KG1 (cell line): ENCODE results near the gene CABP7.
"Not testable (repeated sequence)": the region's sequence is repeated elsewhere in the genome, so short reads cannot be mapped to it uniquely, and the experiment has no call there.

ENCODE experiments used
- DNase-seq: peaks from one replicate; lab custom pipeline; 2025; lab: John Stamatoyannopoulos, UW

CABP7 gene

GRCh38 chr22:29748248-29748893 lies 28.6 kb downstream of the CABP7 start:
- no peak for DNase-seq

- DNase-seq = no peak
These were observed 30.2 kb downstream of the CABP7 start for GRCh38 chr22:29750029-29750428.

GRCh38 chr22:29750559-29751538 lies 31.0 kb downstream of the CABP7 start:
- peak; percentile 17 for DNase-seq

DNA sequence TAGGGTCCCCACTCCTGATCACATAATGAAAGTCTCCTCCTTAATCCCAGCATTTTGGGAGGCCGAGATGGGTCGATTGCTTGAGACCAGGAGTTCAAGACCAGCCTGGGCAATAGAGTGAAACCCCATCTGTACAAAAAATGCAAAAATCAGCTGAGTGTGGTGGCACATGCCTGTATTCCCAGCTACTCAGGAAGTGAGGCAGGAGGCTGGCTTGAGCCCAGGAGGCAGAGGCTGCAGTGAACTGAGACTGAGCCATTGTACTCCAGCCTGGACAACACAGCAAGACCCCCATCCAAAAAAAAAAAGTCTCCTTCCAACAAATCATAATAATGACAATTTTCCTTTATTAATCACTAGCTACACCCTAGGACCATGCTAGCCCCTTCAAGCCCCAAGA lies 31.9 kb downstream of the CABP7 start:
- no peak for DNase-seq

DNA sequence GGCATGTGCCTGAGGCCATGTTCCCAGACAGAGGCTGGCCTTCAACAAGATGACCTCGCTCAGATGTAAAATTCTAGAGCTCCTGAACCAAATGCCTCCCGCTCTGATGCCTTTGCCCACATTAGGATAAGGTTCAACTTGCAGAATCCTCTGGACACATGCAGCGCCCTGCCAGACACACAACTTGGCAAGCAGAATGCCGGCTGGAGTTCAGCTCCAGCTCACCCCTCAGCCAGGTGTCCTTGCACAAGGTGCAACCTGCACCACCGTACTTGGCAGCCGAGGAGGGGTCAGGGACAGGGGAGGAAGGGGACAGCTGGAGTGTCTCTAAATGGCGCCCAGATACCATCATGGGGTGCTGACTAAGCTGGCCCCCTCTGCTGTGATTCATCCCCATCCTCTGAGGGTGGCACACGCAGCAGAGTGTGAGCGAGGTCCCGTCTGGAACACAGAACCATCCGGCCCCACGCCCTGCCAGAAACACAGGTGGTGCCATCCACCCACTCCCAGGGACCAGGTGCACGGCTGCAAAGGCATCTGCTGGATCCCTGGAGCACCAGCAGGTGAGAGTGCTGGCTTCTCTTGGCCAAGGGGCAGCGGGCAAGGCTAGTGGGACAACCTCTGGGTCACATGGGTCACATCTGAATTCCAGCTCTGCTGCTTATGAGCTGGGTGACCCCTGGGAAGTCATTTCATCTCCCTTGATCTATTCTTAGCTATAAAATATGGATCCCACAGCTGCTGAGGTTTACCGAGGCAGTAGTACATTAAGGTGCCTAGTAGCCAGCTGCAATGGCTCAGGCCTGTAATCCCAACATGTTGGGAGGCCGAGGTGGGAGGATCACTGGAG lies 34.2 kb downstream of the CABP7 start:
- no peak for DNase-seq

DNA sequence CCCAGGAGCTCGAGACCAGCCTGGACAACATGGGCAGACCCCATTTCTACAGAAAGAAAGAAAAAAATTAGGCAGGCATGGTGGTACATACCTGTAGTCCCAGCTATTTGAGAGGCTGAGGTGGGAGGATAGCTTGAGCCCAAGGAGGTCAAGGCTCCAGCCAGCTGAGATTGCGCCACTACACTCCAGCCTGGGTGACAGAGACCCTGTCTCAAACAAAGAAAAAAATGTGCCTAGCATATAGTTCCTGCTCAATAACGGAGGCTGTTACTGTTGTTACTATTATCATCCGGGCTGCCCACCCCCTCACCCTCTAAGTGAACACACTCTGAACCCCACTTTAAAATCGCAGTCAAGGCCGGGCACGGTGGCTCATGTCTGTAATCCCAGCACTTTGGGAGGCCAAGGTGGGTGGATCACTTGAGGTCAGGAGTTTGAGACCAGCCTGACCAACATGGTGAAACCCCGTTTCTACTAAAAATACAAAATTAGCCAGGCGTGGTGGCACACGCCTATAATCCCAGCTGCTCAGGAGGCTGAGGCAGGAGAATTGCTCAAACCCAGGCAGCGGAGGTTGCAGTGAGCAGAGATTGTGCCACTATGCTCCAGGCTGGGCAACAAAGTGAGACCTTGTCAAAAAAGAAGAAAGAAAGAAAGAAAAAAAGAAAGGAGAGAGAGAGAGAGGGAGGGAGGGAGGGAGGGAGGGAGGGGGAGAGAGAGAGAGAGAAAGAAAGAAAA lies 35.0 kb downstream of the CABP7 start:
- DNase-seq = not testable (repeated sequence)

DNA sequence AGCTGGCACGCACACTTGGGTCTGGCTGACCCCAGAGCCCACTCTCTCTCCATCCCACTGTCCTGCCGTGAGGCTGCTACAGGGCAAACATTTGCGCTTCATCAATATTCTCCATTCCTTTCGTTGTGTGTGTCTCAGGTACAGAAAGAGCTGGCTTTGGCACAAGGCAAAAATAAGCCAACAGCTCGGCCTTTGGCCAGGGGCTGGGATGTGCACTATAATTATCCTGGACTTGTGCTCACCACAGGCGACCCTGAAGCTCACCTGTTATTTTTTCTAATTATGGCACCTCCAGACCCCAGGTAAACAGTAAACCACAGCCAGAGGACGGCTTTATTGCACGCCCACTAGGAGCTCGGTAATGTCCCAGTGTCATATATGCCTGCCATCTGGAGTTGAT lies 36.1 kb downstream of the CABP7 start:
- DNase-seq = no peak

DNA sequence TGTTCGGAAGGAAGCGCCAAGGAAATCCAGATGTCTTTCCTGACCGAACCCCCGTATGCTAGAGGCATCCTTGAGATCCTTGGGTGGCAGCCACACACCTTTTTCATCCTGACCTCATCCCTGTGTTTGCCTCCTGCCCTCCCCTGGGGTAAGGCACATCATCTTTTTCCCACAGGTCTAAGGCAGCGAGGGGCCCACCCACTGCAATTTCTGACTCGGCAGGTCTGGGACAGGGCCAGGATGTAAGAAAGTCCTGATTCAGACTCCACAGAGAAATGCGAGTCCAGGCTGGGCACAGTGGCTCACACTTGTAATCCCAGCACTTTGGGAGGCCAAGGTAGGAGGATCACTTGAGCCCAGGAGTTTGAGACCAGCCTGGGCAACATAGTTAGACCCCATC lies 36.5 kb downstream of the CABP7 start:
- DNase-seq = no peak

DNA sequence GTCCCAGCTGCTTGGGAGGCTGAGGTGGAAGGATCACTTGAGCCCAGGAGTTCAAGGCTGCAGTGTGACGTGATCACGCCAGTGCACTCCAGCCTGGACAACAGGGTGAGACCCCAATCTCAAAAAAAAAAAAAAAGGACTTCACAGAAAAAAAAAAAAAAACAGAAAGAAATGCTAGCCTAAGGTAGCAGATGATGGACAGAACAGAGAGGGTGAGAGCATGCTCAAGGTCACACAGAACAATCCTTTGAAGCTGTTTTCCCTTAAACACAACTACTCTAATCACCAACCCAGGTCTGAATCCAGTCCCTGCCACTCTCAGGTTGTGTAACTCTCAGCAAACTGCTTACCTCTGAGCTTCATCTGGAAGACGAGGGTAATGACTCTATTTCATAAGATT lies 37.3 kb downstream of the CABP7 start:
- DNase-seq = no peak

- no peak for DNase-seq
These were observed 38.3 kb downstream of the CABP7 start for GRCh38 chr22:29758068-29758622.

GRCh38 chr22:29758959-29759358 lies 39.2 kb downstream of the CABP7 start:
- DNase-seq = no peak

- no peak for DNase-seq
These were observed 42.5 kb downstream of the CABP7 start for GRCh38 chr22:29762263-29762662.

DNA sequence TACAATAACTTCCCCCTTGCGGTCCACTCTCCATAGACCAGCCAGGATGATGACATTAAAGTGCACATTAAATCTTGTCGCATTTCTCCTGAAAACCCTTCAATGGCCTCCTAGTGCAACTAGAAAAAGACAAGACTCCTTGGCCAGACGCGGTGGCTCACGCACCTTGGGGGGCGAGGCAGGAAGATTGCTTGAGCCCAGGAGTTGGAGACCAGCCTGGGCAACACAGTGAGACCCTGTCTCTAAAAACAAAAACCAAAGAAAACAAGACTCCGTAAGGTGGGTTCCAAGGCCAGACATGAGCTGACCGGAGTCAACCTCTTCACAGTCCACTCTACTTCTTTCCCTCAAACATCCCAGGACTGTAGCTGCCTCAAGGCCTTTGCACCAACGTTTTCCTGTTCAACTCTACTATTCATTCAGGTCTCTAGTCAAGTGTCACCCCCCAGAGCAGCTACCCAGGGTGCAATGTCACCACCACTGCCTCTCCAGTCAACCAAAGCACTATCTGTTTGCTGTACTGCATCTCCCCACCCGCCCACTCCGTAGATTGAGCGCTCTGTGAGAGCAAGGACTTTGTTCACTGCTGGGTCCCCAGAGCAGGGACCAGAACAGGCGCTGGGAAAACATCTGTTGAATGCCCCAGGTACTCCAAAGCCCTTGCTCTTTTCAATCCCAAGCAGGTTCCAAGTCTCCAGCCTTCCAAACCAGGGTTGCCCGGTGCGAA lies 46.3 kb downstream of the CABP7 start:
- DNase-seq = no peak

DNA sequence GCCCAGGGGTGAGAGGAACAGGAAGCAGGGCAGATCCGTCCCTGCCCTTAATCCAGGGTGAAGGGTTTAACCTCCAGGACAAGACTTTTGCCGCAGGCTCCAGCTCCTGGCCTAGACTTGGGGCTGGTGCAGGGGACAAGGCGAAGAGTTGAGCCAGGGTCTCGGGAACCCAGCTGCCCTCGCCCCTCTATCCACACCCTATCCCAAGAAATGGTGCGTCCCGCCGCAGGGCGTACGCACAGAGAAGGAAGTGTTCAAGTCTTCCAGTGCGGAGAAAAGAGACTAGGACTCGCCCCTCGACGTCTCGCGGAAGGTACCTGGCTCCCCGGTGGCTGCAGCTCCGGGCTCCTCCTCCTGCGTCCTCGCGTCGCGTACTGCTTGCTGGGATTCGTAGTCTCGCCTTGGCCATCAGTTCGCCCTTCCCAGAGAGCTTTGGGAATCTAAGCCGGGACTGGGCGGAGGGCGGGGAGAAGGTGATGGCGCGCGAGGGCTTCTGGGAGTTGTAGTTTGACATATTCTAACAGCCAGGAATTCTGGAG lies 46.9 kb downstream of the CABP7 start, which contains the start of gene ZMAT5:
Gene ZMAT5, minus strand, starts transcription at position 376 of the 539 bp plus-strand sequence. CDS start 18,463 bp downstream, outside the sequence.
- peak; percentile 95 for DNase-seq

- peak; percentile 95 for DNase-seq
These were observed 47.6 kb downstream of the CABP7 start, which contains the start of gene UQCR10 for GRCh38 chr22:29767171-29768051. Gene UQCR10 (plus strand): TSS chr22:29767369. CDS start chr22:29767399, 30 bp downstream.

- no peak for DNase-seq
These were observed 48.4 kb downstream of the CABP7 start for GRCh38 chr22:29768052-29768693.

DNA sequence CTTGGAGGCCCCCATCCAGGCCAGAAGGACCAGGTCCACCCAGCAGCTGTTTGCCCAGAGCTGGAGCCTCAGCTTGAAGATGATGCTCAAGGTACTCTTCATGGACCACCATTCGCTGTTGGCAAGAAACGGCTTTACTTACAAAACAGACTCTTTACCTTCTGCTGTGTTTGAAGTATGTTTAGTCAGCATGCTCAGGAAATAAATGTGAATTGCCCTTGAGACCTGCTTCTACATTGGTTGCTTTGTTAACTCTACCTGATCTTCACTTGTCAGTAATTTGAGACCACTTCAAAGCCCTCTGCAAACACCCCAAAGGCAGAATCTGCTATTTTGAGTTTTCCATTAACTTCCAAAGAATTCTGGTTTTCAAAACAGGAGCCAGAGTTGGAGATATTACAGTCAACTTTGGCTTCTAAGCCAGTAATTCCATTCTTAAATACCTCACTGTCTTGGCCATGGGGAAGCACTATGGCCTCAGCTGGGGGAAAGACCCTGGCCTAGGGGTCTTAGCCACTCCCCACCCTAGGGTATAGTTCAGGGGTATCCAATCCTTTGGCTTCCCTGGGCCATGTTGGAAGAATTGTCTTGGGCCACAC lies 50.0 kb downstream of the CABP7 start:
- no peak for DNase-seq

- no peak for DNase-seq
These were observed 52.4 kb downstream of the CABP7 start for GRCh38 chr22:29772170-29772641.
